Esophagus muscularis mucosa (tissue), 4 donors: ENCODE measurements around the gene MYO15B. TPM values are rescaled to one million over a fixed set of nuclear protein-coding genes. Genes with fewer than 3 reads are reported as not detected.

ENCODE experiments used
- DNase-seq: peaks from one replicate; pipeline ENCODE4 v3.0.0-alpha.2; 2017; ENCODE audit errors: extremely low spot score
- H3K27ac ChIP-seq, 4 donors: fragments of 200-600 bp; sonication (generic); replicated peaks in 1 of 4; 1 replicate in 3 of 4; 2 replicates in 1 of 4; pipeline ENCODE4 v1.5.1; 2016 to 2019; ENCODE audit warnings: mild to moderate bottlenecking in 1 of 4
- H3K27me3 ChIP-seq, 4 donors: fragments of 200-600 bp; sonication (generic); one replicate each; pipeline versions ENCODE4 v1.5.1 to v1.6.0; 2016 to 2019
- H3K36me3 ChIP-seq, 4 donors: fragments of 200-600 bp; sonication (generic); one replicate each; pipeline ENCODE4 v1.5.1; 2016 to 2019
- H3K4me1 ChIP-seq, 4 donors: fragments of 200-600 bp; sonication (generic); one replicate each; pipeline ENCODE4 v1.5.1; 2016 to 2019
- H3K4me3 ChIP-seq, 4 donors: fragments of 200-600 bp; sonication (generic); 1 replicate in 2 of 4; 2 replicates in 2 of 4; pipeline ENCODE4 v1.5.1; 2016 to 2019; ENCODE audit warnings: mild to moderate bottlenecking in 4 of 4, moderate library complexity in 1 of 4
- H3K9me3 ChIP-seq, 4 donors: fragments of 200-600 bp; sonication (generic); 1 replicate in 3 of 4; 2 replicates in 1 of 4; pipeline ENCODE4 v1.5.1; 2016 to 2019
- EP300 ChIP-seq: sonication (generic); formaldehyde crosslinking; IDR thresholded peaks from one replicate; pipeline ENCODE4 v1.6.1; 2017; ENCODE audit warnings: antibody characterized with exemption
- POLR2A ChIP-seq: fragments of 450-650 bp; IDR thresholded peaks from one replicate; pipeline ENCODE4 v1.6.1; 2017; ENCODE audit warnings: antibody characterized with exemption, moderate library complexity, mild to moderate bottlenecking, low read depth
- POLR2AphosphoS5 ChIP-seq, 2 donors: sonication (generic); formaldehyde crosslinking; IDR thresholded peaks; one replicate each; pipeline ENCODE4 v1.6.1; 2017; ENCODE audit warnings: antibody characterized with exemption in 2 of 2
- WGBS: methylation state at CpG from one replicate; pipeline ENCODE4 v1.1.5; 2018; 5-methylcytosine and 5-hydroxymethylcytosine counted together
- intact Hi-C: fragments of 100-400 bp; cut with DNase I; formaldehyde crosslinking; loops from one replicate; pipeline ENCODE4 v1.15.1; 2023
- total RNA-seq, 4 donors: library from RNA; depleted of rRNA; stranded (reverse); fragments of >200 nt; gene quantifications; one replicate each; pipeline versions ENCODE4 v1.1.0 to v1.2.1, GENCODE V29; 2016
- TF ChIP-seq, protein P1 (sequence below), 3 experiments: fragments of 200-600 bp in 2 of 3; fragments of 450-650 bp in 1 of 3; sonication (generic) in 2 of 3; IDR thresholded peaks; one replicate each; pipeline ENCODE4 v1.5.1; 2017 to 2019; ENCODE audit warnings: antibody characterized with exemption in 3 of 3, mild to moderate bottlenecking in 2 of 3, moderate library complexity in 1 of 3

Gene MYO15B
- total RNA-seq, 4 donors from 2014 or later, result 34.5 to 61.9 (median 43.4) TPM

- Histone ChIP-seq H3K27me3 (no peaks in the 10 kb centered on the region), H3K4me1 (no peaks in the 10 kb centered on the region), H3K36me3 (peaks cover 0 to 12% (median 4%) of the 10 kb centered on the region in 4 donors), H3K9me3 (no peaks in the 10 kb centered on the region), H3K4me3 (no peak overlapping the region), H3K27ac (no peak overlapping the region)
- no peak for TF ChIP-seq EP300
- DNase-seq, result no peak
- intact Hi-C loops, result no loop called here
- 94% methylated on average over 20 of the region's 31 CpGs for WGBS
Measured at GRCh38 chr17:75568412-75569255, 19.0 kb upstream of the MYO15B start.

DNA sequence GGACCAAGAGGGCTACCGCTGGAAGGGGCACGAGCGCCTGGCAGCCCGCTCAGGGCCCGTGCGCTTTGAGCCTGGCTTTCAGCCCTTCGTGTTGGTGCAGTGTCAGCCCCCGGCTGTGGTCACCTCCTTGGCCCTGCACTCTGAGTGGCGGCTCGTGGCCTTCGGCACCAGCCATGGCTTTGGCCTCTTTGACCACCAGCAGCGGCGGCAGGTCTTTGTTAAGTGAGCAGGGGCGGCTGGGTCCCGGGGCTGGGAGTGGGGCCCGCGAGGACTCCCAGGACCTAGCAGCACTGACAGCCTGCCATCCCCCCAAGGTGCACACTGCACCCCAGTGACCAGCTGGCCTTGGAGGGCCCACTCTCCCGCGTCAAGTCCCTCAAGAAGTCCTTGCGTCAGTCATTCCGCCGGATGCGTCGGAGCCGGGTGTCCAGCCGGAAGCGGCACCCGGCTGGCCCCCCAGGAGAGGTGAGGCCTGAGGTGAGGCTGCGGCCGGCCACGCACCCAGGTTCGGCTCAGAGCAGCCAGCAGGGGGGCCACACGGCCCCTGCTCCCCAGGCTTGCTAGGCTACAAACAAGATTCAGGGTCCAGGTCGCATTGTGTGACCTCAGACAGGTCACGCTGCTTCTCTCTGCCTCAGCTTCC, 17.4 kb upstream of the MYO15B start:
- intact Hi-C loops, result no loop called here

GRCh38 chr17:75570772-75571171, 16.8 kb upstream of the MYO15B start:
- Histone ChIP-seq H3K4me1 (no peaks in the 10 kb centered on the region), H3K27me3 (no peaks in the 10 kb centered on the region), H3K27ac (peak overlapping the region in 1 of 4 donors; percentile 25), H3K36me3 (peaks cover 0 to 2% (median 0%) of the 10 kb centered on the region in 4 donors), H3K4me3 (no peak overlapping the region), H3K9me3 (no peaks in the 10 kb centered on the region)
- intact Hi-C loops, result no loop called here
- TF ChIP-seq POLR2AphosphoS5 (IDR thresholded peaks at IDR 0.05), result no peak
- TF ChIP-seq EP300, result no peak
- TF ChIP-seq POLR2A, result no peak
- TF ChIP-seq, protein P1, sequence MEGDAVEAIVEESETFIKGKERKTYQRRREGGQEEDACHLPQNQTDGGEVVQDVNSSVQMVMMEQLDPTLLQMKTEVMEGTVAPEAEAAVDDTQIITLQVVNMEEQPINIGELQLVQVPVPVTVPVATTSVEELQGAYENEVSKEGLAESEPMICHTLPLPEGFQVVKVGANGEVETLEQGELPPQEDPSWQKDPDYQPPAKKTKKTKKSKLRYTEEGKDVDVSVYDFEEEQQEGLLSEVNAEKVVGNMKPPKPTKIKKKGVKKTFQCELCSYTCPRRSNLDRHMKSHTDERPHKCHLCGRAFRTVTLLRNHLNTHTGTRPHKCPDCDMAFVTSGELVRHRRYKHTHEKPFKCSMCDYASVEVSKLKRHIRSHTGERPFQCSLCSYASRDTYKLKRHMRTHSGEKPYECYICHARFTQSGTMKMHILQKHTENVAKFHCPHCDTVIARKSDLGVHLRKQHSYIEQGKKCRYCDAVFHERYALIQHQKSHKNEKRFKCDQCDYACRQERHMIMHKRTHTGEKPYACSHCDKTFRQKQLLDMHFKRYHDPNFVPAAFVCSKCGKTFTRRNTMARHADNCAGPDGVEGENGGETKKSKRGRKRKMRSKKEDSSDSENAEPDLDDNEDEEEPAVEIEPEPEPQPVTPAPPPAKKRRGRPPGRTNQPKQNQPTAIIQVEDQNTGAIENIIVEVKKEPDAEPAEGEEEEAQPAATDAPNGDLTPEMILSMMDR (IDR thresholded peaks at IDR 0.05), result no peak
- DNase-seq, result no peak
- 100% methylated on average over 1 of the region's 11 CpGs for WGBS

More for the DNA sequence above, 17.4 kb upstream of the MYO15B start:
- H3K27me3 ChIP-seq, result no peaks in the 10 kb centered on the region
- no peak for DNase-seq
- no peak overlapping the region for H3K27ac ChIP-seq
- TF ChIP-seq POLR2AphosphoS5 (IDR thresholded peaks at IDR 0.05) (no peak), POLR2A (no peak), EP300 (no peak)
- TF ChIP-seq, protein P1 (IDR thresholded peaks at IDR 0.05), result no peak
- no peaks in the 10 kb centered on the region for H3K9me3 ChIP-seq
- WGBS, result 90% methylated on average over 7 of the region's 35 CpGs
- no peaks in the 10 kb centered on the region for H3K4me1 ChIP-seq
- no peak overlapping the region for H3K4me3 ChIP-seq
- peaks cover 0 to 2% (median 0%) of the 10 kb centered on the region in 4 donors for H3K36me3 ChIP-seq

GRCh38 chr17:75571197-75571884, 16.3 kb upstream of the MYO15B start:
- 84% methylated on average over 15 of the region's 15 CpGs for WGBS
- H3K36me3 ChIP-seq, result peaks cover 0 to 2% (median 0%) of the 10 kb centered on the region in 4 donors
- intact Hi-C loops, result no loop called here
- no peaks in the 10 kb centered on the region for H3K4me1 ChIP-seq
- H3K27ac ChIP-seq, result peak overlapping the region in 1 of 4 donors; percentile 39
- no peaks in the 10 kb centered on the region for H3K9me3 ChIP-seq
- TF ChIP-seq EP300, result no peak
- no peak for TF ChIP-seq POLR2AphosphoS5 (IDR thresholded peaks at IDR 0.05)
- TF ChIP-seq, protein P1 (IDR thresholded peaks at IDR 0.05), result no peak
- no peak for TF ChIP-seq POLR2A
- DNase-seq, result no peak
- no peaks in the 10 kb centered on the region for H3K27me3 ChIP-seq
- no peak overlapping the region for H3K4me3 ChIP-seq

GRCh38 chr17:75571885-75572215, 15.8 kb upstream of the MYO15B start:
- intact Hi-C loops, result no loop called here
- 97% methylated on average over 11 of the region's 16 CpGs for WGBS
- no peak for DNase-seq
- TF ChIP-seq POLR2AphosphoS5 (IDR thresholded peaks at IDR 0.05) (no peak), POLR2A (no peak), EP300 (no peak)
- TF ChIP-seq, protein P1 (IDR thresholded peaks at IDR 0.05), result no peak
- Histone ChIP-seq H3K27ac (peak overlapping the region in 1 of 4 donors; percentile 39), H3K9me3 (no peaks in the 10 kb centered on the region), H3K27me3 (no peaks in the 10 kb centered on the region), H3K36me3 (peaks cover 0 to 2% (median 0%) of the 10 kb centered on the region in 4 donors), H3K4me1 (no peaks in the 10 kb centered on the region), H3K4me3 (no peak overlapping the region)
